ENCODE measurements around the gene PPP2R3C.
"Not testable (repeated sequence)": the region's sequence is repeated elsewhere in the genome, so short reads cannot be mapped to it uniquely, and the experiment has no call there.

PPP2R3C gene

GRCh38 chr14:35065731-35066130 lies 56.1 kb downstream of the PPP2R3C start:
- not testable (repeated sequence) for DNase-seq (ENCODE audit: low read depth in 2 of 3, low spot score in 2 of 3)

GRCh38 chr14:35061113-35061791 lies 60.5 kb downstream of the PPP2R3C start:
- not testable (repeated sequence) for DNase-seq (ENCODE audit: low read depth in 2 of 3, low spot score in 2 of 3)

- no peak for DNase-seq (ENCODE audit: low read depth in 2 of 3, low spot score in 2 of 3)
Measured at GRCh38 chr14:35052637-35053036, 69.2 kb downstream of the PPP2R3C start.

- DNase-seq (ENCODE audit: low read depth in 2 of 3, low spot score in 2 of 3) = no peak
Measured at GRCh38 chr14:35051796-35052195, 70.0 kb downstream of the PPP2R3C start.

GRCh38 chr14:35050652-35051051 lies 71.1 kb downstream of the PPP2R3C start:
- DNase-seq (ENCODE audit: low read depth in 2 of 3, low spot score in 2 of 3) = no peak

- DNase-seq (ENCODE audit: low read depth in 2 of 3, low spot score in 2 of 3) = no peak
Measured at GRCh38 chr14:35047976-35048513, 73.7 kb downstream of the PPP2R3C start.

GRCh38 chr14:35046751-35047536 lies 74.8 kb downstream of the PPP2R3C start:
- peak in 2 of 3 experiments; percentile 33 to 52 for DNase-seq (ENCODE audit: low read depth in 2 of 3, low spot score in 2 of 3)

GRCh38 chr14:35046048-35046750 lies 75.6 kb downstream of the PPP2R3C start, which contains the start of gene FAM177A1:
TSS of gene FAM177A1 (plus strand) at chr14:35046272. CDS start at chr14:35046464, 192 bp downstream.
- peak; percentile 92 to 99 (median 95) for DNase-seq (ENCODE audit: low read depth in 2 of 3, low spot score in 2 of 3)

- DNase-seq (ENCODE audit: low read depth in 2 of 3, low spot score in 2 of 3) = no peak
Measured at GRCh38 chr14:35045798-35046047, 76.1 kb downstream of the PPP2R3C start.

GRCh38 chr14:35044939-35045797 lies 76.6 kb downstream of the PPP2R3C start:
- DNase-seq (ENCODE audit: low read depth in 2 of 3, low spot score in 2 of 3) = no peak

- no peak for DNase-seq (ENCODE audit: low read depth in 2 of 3, low spot score in 2 of 3)
Measured at GRCh38 chr14:35043046-35043445, 78.7 kb downstream of the PPP2R3C start.

- DNase-seq (ENCODE audit: low read depth in 2 of 3, low spot score in 2 of 3) = no peak
Measured at GRCh38 chr14:35042632-35043031, 79.2 kb downstream of the PPP2R3C start.

- DNase-seq (ENCODE audit: low read depth in 2 of 3, low spot score in 2 of 3) = not testable (repeated sequence)
Measured at GRCh38 chr14:35038312-35038711, 83.5 kb downstream of the PPP2R3C start.

Data from activated CD8-positive, alpha-beta memory T cell treated with anti-CD3 and anti-CD28 coated beads for 48 hours (primary cell).